IPS-NIHi7 (cell line): Measurements from ENCODE around the gene FAH.
A peak's percentile ranks its signal among the peaks of the same experiment; 100 is the strongest.
"Not testable (repeated sequence)": the region's sequence is repeated elsewhere in the genome, so short reads cannot be mapped to it uniquely, and the experiment has no call there.

Experiments used
- DNase-seq: peaks from one replicate; pipeline ENCODE4 v3.0.0; 2012; ENCODE audit warnings: mixed read lengths; ENCODE audit errors: extremely low spot score

The FAH gene

DNA sequence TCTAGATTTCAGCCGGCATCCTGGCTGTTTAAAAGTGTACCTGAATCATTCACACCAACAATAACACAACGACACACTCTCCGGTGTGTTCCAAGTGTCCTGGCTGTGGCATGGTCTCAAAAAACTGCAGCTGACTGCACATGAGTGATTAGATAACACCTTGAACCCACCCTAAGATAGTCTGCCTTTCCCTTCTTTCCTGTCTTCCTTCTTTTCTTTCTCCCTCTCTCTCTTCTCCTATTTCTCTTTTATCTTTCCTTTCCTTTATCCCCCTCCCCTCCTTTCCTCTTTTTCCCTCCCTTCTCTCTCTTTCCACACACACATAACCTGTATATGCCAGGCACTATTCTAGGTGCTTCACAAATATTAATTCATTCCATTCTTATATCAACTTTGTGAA lies 1.2 kb upstream of the FAH start:
- DNase-seq: no peak

DNA sequence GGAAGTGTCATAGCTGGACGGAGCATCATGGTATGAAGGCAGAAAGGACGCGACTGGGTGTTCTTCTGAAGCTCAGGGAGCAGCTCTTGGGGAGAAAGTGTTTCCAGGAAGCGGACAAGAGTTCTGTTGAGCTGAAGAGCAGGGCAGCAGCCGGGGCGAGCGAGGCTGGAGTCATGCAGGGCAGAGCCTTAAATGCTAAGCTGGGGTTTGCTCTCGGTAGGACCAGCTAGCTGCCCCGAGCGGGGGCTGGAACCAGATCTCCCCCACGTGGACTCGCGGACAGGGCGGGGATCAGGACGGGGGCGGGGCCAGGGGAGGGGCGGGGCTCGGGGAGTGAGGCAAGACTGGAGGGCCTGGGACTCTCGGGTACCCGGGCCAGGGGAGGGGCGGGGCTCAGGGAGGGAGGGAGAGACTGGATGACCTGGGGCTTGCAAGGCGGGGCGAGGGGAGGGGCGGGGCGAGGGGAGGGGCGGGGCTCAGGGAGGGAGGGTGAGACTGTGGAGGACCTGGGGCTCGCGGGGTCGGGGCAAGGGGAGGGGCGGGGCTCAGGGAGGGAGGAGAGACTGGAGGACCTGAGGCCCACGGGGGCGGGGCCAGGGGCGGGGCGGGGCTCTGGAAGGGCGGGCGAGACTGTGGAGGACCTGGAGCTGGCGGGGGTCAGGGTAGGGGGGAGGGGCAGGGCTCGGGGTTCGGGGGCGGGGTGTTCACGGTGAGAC lies 461 bp upstream of the FAH start:
- peak; percentile 99 for DNase-seq

DNA sequence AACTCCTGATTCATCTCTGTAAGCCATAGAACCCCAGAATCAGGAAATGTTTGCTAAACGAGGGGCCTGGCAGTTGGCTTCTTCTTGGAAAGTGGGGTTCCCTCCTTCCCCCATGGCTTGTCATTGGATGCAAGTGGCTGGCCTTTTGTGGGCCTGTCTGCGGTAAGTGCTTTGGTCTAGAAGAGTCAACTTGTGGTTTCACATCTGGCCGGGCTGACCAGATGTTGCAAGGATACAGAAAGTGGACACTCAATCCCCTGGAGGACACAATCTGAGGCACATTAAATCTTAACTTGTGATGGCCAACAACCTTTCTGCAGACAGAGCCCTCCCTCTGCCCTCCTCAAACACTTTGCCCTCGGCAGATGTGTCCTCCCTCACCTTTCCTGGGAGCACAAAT lies 1.1 kb downstream of the FAH start:
- DNase-seq: no peak

DNA sequence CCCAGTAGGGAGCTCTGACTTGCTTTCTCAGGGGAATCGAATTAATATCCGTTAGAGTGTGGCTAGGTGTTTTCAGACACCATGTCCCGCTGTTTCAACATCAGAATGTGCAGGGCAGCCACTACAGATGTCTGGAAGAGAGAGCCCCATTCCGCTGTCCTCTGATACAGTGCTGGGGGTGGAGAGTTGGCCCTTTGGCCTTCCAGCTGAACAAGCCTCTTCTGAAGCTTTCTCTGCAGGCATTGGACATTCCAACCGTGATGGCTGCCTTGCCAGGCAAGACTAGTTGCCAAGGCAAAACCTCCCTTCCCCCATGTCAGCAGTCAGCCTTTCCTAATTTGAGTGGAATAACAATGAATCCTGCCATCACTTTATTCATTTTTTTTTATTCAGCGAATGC lies 1.5 kb downstream of the FAH start:
- DNase-seq: no peak

DNA sequence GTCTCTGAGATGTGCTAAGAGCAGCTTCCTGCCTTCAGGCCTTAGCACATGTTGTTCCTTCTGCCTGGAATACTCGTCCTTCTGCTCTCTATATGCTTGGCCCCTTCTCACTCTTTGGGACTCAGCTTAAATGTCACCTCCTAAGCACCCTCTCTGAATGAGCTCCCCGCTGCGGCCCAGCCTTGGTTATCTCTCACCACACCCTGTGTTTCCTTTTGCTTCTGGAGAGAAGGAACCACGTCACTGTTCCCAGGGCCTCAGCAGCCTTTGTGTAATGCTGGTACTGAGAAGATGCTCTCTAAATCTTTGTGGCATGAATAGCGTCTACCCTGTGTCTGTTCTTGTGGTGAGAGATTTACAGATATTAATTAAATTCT lies 2.2 kb downstream of the FAH start:
- DNase-seq: no peak

DNA sequence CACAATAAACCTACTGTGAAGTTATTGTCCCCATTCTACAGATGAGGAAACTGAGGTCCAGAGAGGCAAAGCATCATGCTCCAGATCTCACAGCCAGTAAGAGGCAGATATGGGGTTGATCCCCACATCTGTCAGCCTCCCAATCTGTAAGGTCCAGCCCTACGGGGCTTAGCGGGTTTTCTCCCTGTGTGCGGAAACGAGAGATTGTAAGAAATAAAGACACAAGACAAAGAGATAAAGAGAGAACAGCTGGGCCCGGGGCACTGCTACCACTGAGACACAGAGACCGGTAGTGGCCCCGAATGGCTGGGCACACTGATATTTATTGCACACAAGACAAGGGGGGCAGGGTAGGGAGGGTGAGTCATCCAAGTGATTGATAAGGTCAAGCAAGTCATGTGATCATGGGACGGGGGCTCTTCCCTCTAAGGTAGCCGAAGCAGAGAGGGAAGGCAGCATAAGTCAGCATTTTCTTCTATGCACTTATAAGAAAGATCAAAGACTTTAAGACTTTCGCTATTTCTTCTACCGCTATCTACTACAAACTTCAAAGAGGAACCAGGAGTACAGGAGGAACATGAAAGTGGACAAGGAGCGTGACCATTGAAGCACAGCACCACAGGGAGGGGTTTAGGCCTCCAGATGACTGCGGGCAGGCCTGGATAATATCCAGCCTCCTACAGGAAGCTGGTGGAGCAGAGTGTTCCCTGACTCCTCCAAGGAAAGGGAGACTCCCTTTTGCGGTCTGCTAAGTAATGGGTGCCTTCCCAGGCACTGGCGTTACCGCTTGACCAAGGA lies 2.8 kb downstream of the FAH start:
- DNase-seq: not testable (repeated sequence)

DNA sequence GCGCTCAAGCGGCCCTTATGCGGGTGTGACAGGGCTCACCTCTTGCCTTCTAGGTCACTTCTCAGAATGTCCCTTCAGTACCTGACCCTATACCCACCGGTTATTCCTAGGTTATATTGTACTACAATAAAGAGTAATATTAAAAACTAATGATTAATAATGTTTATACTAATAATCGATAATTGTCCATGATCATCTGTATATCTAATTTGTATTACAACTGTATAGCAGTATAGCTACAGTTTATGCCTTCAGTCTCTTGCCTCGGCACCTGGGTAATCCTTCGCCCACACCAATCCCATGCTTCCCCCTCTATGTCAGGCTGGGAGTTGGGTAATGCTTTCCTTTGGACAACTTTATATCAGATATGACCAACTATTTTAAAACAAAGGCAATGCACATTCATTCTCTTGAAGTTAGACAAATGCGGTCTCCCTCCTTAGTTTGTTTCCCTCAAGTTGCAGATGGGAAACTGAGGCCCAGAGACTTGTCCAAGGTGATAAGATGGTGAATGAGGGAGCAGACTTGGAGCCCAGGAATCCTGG lies 3.4 kb downstream of the FAH start:
- no peak for DNase-seq

DNA sequence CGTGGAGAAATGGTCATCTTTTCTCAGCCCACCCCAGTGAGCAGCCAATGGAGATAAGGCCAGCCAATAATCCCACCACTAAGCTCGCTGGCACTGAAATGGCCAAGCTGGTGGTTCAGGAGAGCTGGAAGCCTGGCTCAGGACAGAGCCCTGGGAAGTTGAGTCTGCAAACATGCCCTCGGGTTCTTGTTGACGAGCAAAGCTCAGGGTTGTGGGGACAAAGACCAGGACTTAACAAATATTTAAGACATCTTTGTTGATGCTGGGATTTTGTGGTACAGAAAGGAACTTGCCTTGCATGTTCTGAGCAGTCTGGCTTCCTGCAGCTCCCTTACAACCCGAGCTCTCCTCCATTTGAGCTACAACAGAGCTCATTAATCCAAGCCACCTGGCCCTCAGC lies 4.4 kb downstream of the FAH start:
- no peak for DNase-seq

DNA sequence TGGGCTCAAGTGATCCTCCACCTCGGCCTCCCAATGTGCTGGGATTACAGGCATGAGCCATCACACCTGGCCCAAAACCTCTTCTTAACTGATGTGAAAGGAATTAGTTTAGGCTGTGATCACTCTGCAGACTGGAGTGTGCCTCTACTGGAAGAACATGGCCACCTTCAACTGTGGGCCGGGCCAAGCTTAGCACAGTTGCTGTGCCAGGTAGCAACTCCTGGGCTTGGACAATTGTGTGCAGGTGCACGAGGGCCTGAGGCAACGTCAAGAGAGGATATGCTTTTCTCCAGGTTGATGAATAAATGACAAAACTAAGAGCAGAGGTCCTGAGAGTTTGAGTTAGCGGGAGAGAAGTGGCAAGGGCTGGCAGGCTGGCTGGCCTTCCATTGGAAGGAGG lies 6.5 kb downstream of the FAH start:
- no peak for DNase-seq

DNA sequence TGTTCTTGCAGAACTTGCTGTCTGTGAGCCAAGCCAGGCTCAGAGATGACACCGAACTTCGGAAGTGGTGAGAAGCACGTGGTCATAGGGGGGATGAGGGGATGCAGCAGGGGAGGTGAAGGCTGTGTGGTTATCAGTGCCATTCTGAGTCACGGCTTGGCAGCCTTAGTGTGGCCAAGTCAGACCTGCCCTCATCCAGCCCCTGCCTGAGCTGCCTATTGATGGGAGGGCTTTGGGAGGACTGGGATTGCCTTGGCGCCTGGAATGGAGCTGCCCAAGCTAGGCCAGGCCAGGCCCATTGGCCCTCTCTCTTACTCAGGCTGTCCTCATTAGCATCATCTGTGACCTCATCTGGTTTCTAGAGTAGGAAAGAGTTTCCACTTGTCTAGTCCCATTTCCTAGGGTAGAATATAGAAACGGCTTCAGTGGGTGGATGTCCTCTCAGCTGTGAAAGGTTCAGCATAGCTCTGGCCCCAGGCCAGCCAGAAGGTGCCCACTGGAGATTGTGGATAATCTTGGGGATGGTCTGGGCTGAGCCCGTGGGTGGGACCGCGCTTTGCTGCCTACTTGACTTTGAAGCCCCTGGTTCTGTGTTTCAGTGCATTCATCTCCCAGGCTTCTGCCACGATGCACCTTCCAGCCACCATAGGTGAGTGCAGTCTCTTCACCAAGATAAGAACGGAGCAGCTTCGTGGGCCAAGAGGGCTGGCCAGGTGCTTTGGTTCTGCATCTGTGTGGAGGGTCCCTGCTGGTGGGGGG lies 7.2 kb downstream of the FAH start:
- DNase-seq: no peak

DNA sequence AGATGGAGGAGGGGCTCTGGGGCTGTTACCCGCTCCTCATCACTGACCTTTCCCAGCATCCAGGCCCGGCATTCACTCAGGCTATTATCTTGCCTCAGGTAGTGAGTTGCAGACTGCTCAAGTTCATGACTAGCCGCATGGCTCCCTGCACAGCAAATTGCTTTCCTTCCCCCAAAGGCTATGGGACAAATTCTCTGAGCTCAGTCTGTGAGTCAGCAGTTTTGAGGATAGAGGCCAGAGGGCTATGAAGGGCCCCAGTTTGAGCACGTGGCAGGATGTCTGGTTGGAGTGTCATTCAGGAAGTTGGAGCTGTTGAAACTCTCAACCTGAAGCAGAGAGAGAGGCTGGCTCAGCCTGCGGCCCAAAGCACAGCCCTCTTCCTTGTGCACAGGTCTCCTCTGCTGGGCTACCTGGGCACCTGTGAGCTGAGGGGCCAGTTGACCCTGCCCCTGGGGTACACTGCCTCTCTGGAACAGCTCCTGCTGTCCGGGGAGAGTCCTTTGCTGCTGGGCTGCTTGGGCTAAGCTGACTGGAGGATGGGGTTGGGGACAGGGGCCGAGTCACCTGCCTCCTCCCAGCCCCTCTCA lies 7.9 kb downstream of the FAH start:
- DNase-seq: no peak

DNA sequence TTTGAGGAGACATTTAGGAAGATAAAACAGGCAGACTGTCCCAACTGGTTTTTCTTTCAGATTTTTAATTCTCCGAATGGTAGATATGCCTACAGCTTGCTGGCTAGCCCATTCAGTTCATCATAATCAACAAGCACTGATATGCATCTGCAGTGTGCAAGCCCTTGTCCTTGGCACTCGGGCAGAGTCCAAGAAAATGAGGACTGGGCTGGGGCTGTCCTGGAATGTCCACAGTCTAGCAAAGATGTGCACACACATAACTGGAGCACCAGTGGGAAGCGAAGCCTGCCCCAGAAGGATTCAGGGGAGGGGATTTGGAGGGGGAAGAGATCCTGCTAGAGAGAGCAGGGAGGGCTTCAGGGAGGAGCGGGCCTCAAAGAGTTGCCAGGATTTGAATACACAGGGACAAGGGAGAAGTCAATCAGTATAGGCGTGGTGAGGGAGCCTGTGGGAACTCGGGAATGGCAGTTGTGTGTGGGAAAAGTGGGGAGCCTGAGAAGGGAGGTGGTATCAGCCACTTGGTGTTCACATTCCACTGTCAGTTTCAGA lies 8.7 kb downstream of the FAH start:
- no peak for DNase-seq

DNA sequence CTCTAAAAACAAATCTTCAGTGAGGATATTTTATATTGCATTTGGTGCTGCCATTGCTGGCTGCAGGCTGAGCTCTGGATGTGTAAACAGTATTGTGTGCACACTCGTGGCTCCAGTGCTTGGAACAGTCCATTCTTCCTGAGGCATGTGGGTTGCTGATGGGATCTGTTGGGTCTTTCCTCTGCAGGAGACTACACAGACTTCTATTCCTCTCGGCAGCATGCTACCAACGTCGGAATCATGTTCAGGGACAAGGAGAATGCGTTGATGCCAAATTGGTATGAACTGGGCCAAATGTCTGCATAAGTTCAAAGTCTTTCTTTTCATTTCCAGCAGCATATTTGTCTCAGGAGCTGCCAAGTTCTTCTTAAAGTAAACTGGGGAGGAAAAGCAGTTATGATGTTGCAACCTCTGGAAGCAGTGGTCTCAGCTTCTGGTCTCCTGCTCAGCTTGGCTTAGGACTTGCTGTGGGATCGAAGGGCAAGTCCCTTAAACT lies 9.3 kb downstream of the FAH start:
- no peak for DNase-seq

DNA sequence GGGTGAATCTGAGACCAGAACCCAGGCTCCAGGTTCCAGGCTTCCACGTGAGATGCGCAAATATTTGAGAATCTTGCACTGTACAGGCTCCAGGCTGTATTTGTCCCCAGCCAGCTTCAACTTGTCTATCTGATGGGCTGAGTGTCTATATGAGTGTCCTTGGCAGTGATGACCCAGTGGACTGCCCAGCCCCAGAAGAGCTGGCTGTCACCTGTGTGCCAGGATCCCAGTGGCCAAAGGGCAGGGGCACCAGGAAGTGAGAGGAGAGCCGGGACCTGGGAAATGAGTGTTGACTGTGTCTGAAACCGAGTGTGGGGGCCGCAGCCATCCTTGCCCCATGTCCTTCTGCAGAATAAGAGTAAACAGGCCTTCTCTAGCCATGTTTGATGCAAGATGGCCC lies 10.4 kb downstream of the FAH start:
- no peak for DNase-seq

DNA sequence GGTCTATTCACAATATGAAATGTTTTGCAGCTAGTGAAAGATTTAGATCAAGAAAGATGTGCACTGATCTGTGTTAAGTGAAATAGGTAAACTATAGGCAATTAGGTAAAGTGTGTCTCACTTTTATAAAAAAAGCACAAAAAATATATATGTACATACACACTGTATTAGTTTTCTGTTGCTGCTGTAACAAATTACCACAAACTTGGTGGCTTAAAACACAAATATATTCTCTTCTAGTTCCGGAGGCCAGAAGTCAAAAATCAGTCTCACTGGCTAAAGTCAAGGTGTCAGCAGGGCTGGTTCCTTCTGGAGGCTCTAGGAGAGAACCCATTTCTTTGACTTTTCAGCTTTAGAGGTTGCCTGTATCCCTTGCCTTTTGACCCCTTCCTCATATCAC lies 11.1 kb downstream of the FAH start:
- DNase-seq: no peak

DNA sequence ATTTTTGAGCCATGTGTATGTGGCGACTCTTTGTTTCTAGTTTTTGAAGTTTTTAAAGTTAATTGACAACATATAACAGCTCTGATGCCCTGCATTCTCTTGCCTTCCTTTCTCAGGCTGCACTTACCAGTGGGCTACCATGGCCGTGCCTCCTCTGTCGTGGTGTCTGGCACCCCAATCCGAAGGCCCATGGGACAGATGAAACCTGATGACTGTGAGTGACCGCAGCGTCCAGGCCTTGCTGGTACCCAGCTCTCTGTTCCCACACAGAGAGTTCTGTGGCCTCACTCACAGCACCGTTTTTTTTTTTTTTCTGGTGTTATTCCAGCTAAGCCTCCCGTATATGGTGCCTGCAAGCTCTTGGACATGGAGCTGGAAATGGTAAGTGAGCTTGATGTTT lies 15.1 kb downstream of the FAH start:
- no peak for DNase-seq

DNA sequence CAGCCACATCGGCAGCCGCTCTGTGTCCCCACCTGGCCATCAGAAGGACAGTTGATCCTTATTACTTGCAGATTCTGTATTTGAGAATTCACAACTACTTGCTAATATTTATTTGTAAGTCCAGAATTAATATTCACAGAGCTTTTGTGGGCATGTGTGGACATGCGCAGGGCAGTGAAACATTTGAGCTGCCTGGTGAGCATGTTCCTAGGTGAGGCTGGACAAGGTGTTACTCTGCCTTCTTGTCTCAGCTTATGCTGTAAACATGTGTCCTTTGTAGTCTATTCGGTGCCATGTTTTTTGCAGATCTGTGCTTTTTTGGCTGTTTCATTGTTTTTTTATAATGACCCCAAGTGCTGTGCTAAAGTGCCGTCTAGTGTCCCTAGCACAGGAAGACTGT lies 15.6 kb downstream of the FAH start:
- DNase-seq: no peak

DNA sequence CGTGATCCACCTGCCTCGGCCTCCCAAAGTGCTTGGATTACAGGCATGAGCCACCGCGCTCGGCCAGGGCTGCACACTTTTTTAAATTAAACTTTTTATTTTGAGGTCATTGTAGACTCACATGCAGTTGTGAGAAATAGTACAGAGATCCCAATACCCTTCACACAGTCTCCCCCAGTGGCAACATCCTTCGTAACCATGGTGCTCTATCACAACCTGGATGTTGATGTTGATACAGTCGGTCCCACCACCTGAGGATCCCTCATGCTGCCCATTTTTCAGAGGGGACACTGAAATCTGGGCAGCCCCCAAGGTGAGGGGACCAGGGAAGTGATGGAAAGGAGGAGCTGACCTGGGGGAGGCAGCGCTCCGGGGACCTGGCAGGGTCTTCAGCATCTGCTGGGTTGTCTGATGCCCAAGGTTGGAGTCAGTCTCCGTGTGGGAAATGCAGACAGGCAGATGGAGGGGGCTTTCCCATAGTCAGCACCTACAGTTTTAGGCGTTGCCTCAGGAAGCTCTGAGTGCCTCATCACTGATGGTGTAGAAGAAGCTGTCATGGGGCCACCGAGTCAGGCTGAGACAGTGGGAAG lies 17.1 kb downstream of the FAH start:
- DNase-seq: no peak

DNA sequence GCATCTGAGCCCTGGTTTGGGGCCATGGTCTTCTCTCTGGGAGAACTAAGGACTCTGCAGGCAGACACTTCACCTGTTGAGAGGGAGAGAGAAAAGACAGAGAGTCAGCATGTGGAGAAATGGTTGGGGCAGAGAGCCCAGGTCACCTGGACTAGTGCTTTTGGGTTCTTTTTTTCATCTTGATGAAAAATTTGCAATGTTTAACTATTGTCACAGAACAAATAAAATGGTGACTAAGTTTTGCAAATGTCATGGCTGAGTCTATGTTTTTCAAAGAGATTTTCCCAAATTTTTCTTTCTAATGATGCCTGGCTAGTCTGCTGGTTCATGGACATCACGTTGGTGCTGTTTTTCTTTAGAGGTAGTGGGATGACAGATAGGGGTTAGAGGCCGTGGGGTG lies 17.8 kb downstream of the FAH start:
- no peak for DNase-seq

DNA sequence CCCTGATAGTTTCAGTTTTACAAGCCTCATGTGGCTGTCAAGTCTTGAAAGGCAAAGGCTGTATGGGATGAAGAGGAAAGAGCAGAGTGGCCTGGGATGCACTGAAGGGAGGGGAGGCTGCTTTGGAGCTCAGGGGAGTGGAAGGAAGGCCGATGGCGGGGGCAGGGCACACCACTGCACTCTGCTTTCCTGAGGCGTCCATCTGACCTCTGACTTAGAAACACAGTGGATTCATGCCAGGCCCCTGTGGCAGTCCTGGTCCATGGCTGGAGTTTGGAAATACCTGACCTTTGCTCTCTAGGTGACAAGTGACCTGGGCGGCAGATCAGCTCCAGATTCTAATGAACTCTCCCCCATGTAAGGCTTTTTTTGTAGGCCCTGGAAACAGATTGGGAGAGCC lies 19.0 kb downstream of the FAH start:
- DNase-seq: no peak

DNA sequence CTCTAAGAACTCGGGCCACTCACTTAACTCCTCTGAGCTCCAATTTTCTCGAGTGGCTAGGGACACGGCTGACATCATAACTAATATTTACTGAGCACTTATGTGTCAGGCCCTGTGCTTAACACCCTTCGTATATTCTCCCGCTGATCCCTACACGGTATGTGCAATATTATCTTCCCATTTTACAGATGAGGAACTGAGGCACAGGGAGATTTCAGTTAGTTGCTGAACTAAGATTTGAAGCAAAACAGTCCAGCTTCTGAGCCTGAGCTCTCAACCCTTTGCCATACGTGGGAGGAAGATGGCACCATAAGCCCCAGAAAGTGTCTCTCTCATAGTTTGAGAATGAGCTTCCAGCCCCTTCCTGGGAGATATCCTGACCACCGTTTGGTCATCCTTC lies 19.6 kb downstream of the FAH start:
- no peak for DNase-seq
